ENCODE results near the gene C11orf68. TPM values are rescaled to one million over a fixed set of nuclear protein-coding genes. Genes with fewer than 3 reads are reported as not detected.

C11orf68 gene
- total and polyA plus RNA-seq, 9 of the 15 experiments (the other 6 are each of a cell fraction or from before 2014, with no cell fraction given): 3.6 to 35.9 (median 12.8) TPM

DNA sequence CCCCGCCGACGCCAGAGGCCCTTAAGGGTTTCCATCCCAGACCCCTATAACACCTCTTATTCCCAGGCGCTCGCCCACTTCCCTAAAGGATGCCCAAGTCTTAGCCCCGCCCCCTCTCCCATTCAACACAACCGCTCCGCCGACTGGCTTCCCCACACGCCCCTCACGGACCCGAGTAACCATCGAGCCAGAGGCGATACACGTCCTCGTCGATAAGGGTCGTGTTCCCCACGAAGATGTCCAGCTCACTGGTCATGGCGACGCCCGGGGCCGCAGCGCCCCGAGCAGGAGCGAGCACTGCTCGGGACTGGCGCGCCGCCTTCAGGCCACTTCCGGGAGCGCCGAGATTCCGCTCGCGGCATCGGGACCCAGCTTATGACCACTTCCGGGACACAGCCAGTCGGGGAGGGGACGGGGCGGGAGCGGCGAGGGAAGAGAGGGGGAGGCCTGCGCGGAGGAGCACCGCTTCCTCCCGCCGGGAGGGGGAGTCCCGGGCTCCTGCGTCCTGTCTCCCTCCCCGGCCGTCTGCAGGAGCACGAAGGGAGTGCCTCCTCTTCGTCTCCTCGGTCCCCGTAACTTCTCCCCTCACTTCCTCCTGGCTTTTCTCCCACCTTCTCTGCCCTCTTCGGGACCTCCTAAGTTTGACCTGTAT, 30.6 kb downstream of the C11orf68 start, which contains the start of gene FIBP (continued):
- TF ChIP-seq ARHGAP35 (IDR thresholded peaks at IDR 0.05; ENCODE audit: partially characterized antibody): no peak
- TF ChIP-seq NEUROD1 (IDR thresholded peaks at IDR 0.05; ENCODE audit: borderline replicate concordance, low read depth, low read length, partially characterized antibody): peak; percentile 75
- no peak for TF ChIP-seq ZNF146 (CRISPR knock-in tag; IDR thresholded peaks at IDR 0.05; ENCODE audit: unreplicated experiment)
- no peak for TF ChIP-seq ZNF79 (CRISPR knock-in tag; IDR thresholded peaks at IDR 0.05; ENCODE audit: low read depth)
- TF ChIP-seq CSDE1 (IDR thresholded peaks at IDR 0.05): no peak
- no peak for TF ChIP-seq PPARD (CRISPR knock-in tag; IDR thresholded peaks at IDR 0.05)
- no peak for TF ChIP-seq MCM7 (IDR thresholded peaks at IDR 0.05)
- TF ChIP-seq TAF9B (IDR thresholded peaks at IDR 0.05; ENCODE audit: partially characterized antibody): no peak
- TF ChIP-seq EGR1 (conservative IDR thresholded peaks at IDR 0.05): peak; percentile 66
- no peak for TF ChIP-seq ZNF699 (CRISPR knock-in tag; IDR thresholded peaks at IDR 0.05; ENCODE audit: insufficient replicate concordance)
- TF ChIP-seq BRD9 (IDR thresholded peaks at IDR 0.05; ENCODE audit: low read depth, partially characterized antibody): no peak
- peak; percentile 58; the same call in 1 of the 2 replicates for TF ChIP-seq ZNF511 (CRISPR knock-in tag; IDR thresholded peaks at IDR 0.05)
- TF ChIP-seq NR1H2 (CRISPR knock-in tag; IDR thresholded peaks at IDR 0.05): peak; percentile 72; the same call in 1 of the 2 replicates
- TF ChIP-seq SREBF1 (IDR thresholded peaks at IDR 0.05; ENCODE audit: borderline replicate concordance, low read depth, low read length): no peak
- peak; percentile 92; the same call in 1 of the 2 replicates for TF ChIP-seq KAT7 (CRISPR knock-in tag; IDR thresholded peaks at IDR 0.05; ENCODE audit: borderline replicate concordance)
- no peak for TF ChIP-seq ZNF134 (CRISPR knock-in tag; conservative IDR thresholded peaks at IDR 0.05)
- TF ChIP-seq ZNF57 (CRISPR knock-in tag; IDR thresholded peaks at IDR 0.05): no peak
- TF ChIP-seq YY1 (IDR thresholded peaks at IDR 0.05; ENCODE audit: borderline replicate concordance in 1 of 3, control insufficient read depth in 1 of 3, extremely low read depth in 1 of 3, insufficient read depth in 3 of 3, insufficient read length in 1 of 3, insufficient replicate concordance in 2 of 3, low read depth in 1 of 3, low read length in 2 of 3): peak; percentile 34 to 88 (median 86)
- TF ChIP-seq POLR2AphosphoS2 (IDR thresholded peaks at IDR 0.05; ENCODE audit: low read length): no peak
- no peak for TF ChIP-seq ZNF551 (CRISPR knock-in tag; IDR thresholded peaks at IDR 0.05)
- TF ChIP-seq ZNF766 (CRISPR knock-in tag; conservative IDR thresholded peaks at IDR 0.05): peak; percentile 43; the same call in 1 of the 2 replicates
- TF ChIP-seq LEF1 (IDR thresholded peaks at IDR 0.05): no peak
- TF ChIP-seq FOSL1 (tag; conservative IDR thresholded peaks at IDR 0.05): no peak
- TF ChIP-seq ZNF174 (CRISPR knock-in tag; IDR thresholded peaks at IDR 0.05): no peak
- peak; percentile 74 for TF ChIP-seq SAP30 (IDR thresholded peaks at IDR 0.05; ENCODE audit: borderline replicate concordance, insufficient read depth, low read depth, low read length, poor library complexity, severe bottlenecking)
- TF ChIP-seq, protein P1, sequence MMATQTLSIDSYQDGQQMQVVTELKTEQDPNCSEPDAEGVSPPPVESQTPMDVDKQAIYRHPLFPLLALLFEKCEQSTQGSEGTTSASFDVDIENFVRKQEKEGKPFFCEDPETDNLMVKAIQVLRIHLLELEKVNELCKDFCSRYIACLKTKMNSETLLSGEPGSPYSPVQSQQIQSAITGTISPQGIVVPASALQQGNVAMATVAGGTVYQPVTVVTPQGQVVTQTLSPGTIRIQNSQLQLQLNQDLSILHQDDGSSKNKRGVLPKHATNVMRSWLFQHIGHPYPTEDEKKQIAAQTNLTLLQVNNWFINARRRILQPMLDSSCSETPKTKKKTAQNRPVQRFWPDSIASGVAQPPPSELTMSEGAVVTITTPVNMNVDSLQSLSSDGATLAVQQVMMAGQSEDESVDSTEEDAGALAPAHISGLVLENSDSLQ (IDR thresholded peaks at IDR 0.05): no peak
- peak; percentile 72; the same call in 1 of the 2 replicates for TF ChIP-seq TOE1 (IDR thresholded peaks at IDR 0.05; ENCODE audit: borderline replicate concordance)
- no peak for TF ChIP-seq TOE1 (CRISPR knock-in tag; IDR thresholded peaks at IDR 0.05; ENCODE audit: borderline replicate concordance, low read depth)
- no peak for TF ChIP-seq SMAD2 (IDR thresholded peaks at IDR 0.05; ENCODE audit: low read depth, low read length)
- no peak for TF ChIP-seq ZNF140 (CRISPR knock-in tag; IDR thresholded peaks at IDR 0.05)
